Endothelial cell of umbilical vein (primary cell): ENCODE results near the gene USP49.

Source experiments
- EZH2 ChIP-seq: IDR thresholded peaks from 2 replicates; pipeline ENCODE4 v1.6.1; 2012; ENCODE audit warnings: borderline replicate concordance, low read depth, mild to moderate bottlenecking, moderate library complexity, low read length, inconsistent platforms; ENCODE audit not compliant: severe bottlenecking
- POLR2A ChIP-seq: IDR thresholded peaks from 2 replicates; pipeline ENCODE4 v1.6.1; 2012; ENCODE audit warnings: low read depth, mild to moderate bottlenecking, control low read depth, low read length
- POLR2AphosphoS5 ChIP-seq: IDR thresholded peaks from 2 replicates; pipeline ENCODE4 v1.6.1; 2012; ENCODE audit warnings: low read depth, mild to moderate bottlenecking, control low read depth, low read length, moderate library complexity; ENCODE audit not compliant: insufficient read depth
- TF ChIP-seq, protein P1 (sequence below), 2 donors: IDR thresholded peaks; 1 replicate in 1 of 2; 2 replicates in 1 of 2; pipeline ENCODE4 v1.5.1; 2011; ENCODE audit warnings: low read length in 2 of 2, mild to moderate bottlenecking in 2 of 2, moderate library complexity in 2 of 2, control low read depth in 1 of 2, inconsistent platforms in 1 of 2, low read depth in 1 of 2; ENCODE audit not compliant: insufficient read depth in 1 of 2; ENCODE audit errors: extremely low read depth in 1 of 2

DNA sequence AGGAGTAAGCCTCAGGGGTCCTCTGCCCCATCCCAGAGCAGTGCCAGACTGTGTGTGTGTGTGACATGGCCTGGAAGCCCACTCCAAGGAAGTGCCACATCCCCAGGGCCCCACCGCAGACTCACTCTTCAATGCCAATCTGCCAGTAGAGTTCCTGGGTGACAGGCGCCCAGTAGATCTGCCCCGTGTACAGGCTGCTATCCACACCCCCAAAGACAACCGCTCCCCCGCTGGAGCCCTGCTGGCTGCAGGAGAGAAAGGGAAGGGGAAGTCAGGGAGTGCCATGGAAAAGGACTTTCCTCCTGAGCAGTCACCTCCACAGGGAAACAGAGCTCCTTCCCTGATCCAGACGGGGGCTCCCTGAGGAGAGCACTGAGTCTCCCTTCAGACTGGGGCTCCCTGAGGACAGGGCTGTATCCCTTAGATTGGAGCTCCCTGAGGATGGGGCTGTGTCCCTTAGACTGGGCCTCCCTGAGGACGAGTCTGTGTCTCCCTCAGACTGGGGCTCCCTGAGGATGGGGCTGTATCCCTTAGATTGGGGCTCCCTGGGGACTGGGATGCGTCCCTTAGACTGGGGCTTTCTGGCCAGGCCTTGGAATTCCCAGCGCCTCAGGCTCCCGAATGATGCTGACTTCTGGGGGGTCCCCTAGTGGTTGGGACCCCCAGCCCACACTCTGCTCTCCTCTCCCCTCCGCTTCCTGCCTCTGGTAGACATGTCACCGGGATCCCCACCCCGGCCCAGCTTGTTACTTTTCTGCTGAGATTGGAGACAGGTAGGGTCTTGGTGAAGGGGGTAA is 154.6 kb downstream of the USP49 start:
- TF ChIP-seq POLR2AphosphoS5 (no peak), POLR2A (no peak), EZH2 (no peak)
- TF ChIP-seq, protein P1, sequence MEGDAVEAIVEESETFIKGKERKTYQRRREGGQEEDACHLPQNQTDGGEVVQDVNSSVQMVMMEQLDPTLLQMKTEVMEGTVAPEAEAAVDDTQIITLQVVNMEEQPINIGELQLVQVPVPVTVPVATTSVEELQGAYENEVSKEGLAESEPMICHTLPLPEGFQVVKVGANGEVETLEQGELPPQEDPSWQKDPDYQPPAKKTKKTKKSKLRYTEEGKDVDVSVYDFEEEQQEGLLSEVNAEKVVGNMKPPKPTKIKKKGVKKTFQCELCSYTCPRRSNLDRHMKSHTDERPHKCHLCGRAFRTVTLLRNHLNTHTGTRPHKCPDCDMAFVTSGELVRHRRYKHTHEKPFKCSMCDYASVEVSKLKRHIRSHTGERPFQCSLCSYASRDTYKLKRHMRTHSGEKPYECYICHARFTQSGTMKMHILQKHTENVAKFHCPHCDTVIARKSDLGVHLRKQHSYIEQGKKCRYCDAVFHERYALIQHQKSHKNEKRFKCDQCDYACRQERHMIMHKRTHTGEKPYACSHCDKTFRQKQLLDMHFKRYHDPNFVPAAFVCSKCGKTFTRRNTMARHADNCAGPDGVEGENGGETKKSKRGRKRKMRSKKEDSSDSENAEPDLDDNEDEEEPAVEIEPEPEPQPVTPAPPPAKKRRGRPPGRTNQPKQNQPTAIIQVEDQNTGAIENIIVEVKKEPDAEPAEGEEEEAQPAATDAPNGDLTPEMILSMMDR (IDR thresholded peaks at IDR 0.05; ENCODE audit: extremely low read depth in 1 of 2, insufficient read depth in 1 of 2, low read depth in 1 of 2, low read length in 2 of 2), result no peak
